Measurements from ENCODE around the gene TMEM200C. TPM values are rescaled to one million over a fixed set of nuclear protein-coding genes. Genes with fewer than 3 reads are reported as not detected.

Gene TMEM200C
- total and polyA plus RNA-seq, 2 donors (not counting 1 experiment from before 2014, with no cell fraction given), result not detected

DNA sequence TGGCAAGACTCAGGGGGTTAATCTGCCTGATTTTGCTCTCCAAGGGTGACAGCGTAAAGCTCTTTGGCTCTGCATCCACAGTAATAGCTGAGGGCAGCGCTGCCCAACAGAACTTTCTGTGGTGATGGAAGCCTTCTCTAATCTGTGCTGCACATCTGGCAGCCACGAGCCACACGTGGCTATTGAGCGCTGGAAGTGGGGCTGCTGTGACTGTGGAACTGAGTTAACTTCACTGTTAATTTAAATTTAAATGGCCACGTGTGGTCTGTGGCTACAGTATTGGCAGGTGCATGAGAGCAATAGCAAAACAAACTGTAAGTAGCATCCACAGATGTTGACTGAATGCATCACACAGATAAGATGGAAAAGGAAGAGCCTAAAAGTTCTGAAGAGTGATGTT lies 47.3 kb upstream of the TMEM200C start:
- Histone ChIP-seq H3K4me2 (replicated peaks; ENCODE audit: low read depth, low read length, poor library complexity, severe bottlenecking) (no peak overlapping the region), H3K27ac (ENCODE audit: low read length in 2 of 2) (no peak overlapping the region), H4K20me1 (ENCODE audit: control insufficient read depth, insufficient read depth, low read length, poor library complexity, severe bottlenecking) (no peaks in the 10 kb centered on the region), H3K4me1 (ENCODE audit: control insufficient read depth in 2 of 2, insufficient read depth in 2 of 2, low read length in 2 of 2) (no peaks in the 10 kb centered on the region), H3K27me3 (replicated peaks in 1 of 4; ENCODE audit: control extremely low read depth in 1 of 4, control insufficient read depth in 3 of 4, insufficient read depth in 4 of 4, low read length in 3 of 4) (peaks cover 0 to 4% (median 0%) of the 10 kb centered on the region in 4 experiments), H3K9me3 (ENCODE audit: control extremely low read depth in 1 of 3, control insufficient read depth in 2 of 3, insufficient read depth in 1 of 3, low read length in 2 of 3) (no peaks in the 10 kb centered on the region), H3K79me2 (ENCODE audit: control insufficient read depth, insufficient read depth, low read length) (no peaks in the 10 kb centered on the region), H3K4me3 (ENCODE audit: control extremely low read depth in 1 of 5, extremely low read depth in 1 of 5, insufficient read depth in 1 of 5, low read depth in 2 of 5, low read length in 4 of 5) (no peak overlapping the region), H3K36me3 (replicated peaks in 1 of 2; ENCODE audit: control extremely low read depth in 1 of 2, control insufficient read depth in 1 of 2, extremely low read depth in 1 of 2, insufficient read depth in 2 of 2, low read length in 1 of 2) (no peaks in the 10 kb centered on the region), H2AFZ (ENCODE audit: insufficient read depth, low read depth, low read length, poor library complexity, severe bottlenecking) (no peak overlapping the region), H3K9ac (ENCODE audit: low read length) (no peak overlapping the region)
- no peak for TF ChIP-seq EZH2 (IDR thresholded peaks at IDR 0.05; ENCODE audit: borderline replicate concordance, insufficient read depth, low read depth, low read length, poor library complexity, severe bottlenecking)
- TF ChIP-seq, protein P1, sequence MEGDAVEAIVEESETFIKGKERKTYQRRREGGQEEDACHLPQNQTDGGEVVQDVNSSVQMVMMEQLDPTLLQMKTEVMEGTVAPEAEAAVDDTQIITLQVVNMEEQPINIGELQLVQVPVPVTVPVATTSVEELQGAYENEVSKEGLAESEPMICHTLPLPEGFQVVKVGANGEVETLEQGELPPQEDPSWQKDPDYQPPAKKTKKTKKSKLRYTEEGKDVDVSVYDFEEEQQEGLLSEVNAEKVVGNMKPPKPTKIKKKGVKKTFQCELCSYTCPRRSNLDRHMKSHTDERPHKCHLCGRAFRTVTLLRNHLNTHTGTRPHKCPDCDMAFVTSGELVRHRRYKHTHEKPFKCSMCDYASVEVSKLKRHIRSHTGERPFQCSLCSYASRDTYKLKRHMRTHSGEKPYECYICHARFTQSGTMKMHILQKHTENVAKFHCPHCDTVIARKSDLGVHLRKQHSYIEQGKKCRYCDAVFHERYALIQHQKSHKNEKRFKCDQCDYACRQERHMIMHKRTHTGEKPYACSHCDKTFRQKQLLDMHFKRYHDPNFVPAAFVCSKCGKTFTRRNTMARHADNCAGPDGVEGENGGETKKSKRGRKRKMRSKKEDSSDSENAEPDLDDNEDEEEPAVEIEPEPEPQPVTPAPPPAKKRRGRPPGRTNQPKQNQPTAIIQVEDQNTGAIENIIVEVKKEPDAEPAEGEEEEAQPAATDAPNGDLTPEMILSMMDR (IDR thresholded peaks at IDR 0.05), result no peak
- H3K4me1 Mint-ChIP-seq, result no peaks in the 10 kb centered on the region
- DNase-seq, result no peak
- POLR2A ChIA-PET, result no interaction called here
- no peak for ATAC-seq (ENCODE audit: low read depth)
- peaks cover 9% of the 10 kb centered on the region for H3K27me3 Mint-ChIP-seq
- CTCF ChIA-PET, result no interaction called here
- H3K27ac Mint-ChIP-seq, result no peak overlapping the region
- no peaks in the 10 kb centered on the region for H3K9me3 Mint-ChIP-seq (ENCODE audit: insufficient read depth)
- no peak overlapping the region for H3K4me3 Mint-ChIP-seq
- intact Hi-C loops (cut with micrococcal nuclease), result no loop called here
- 41% methylated on average over 6 of the region's 6 CpGs for WGBS (ENCODE audit: insufficient coverage)

DNA sequence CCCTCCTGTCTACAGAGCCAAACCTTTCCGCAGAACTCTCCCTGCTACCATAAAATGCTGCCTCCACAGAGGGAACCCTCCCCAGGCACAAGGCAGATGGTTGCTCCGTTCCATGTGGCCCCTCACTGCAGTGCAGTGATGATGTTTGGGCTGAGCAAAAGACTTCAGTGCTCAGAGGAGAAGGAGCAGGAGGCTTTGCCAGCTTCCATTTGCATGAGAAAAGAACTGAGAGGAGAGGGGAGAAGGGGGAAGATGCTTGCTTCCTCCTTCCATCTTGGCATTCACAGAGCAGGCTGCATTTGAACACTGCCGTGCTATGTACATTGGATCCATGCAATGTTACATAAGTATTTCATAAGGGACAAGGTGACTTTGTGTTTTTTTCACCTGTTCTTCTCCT lies 46.6 kb upstream of the TMEM200C start:
- no peak overlapping the region for H3K27ac ChIP-seq (ENCODE audit: low read length in 2 of 2)
- H3K9me3 ChIP-seq (ENCODE audit: control extremely low read depth in 1 of 3, control insufficient read depth in 2 of 3, insufficient read depth in 1 of 3, low read length in 2 of 3), result no peaks in the 10 kb centered on the region
- no peak overlapping the region for H3K4me3 ChIP-seq (ENCODE audit: control extremely low read depth in 1 of 5, extremely low read depth in 1 of 5, insufficient read depth in 1 of 5, low read depth in 2 of 5, low read length in 4 of 5)
- CTCF ChIA-PET, result no interaction called here
- no peaks in the 10 kb centered on the region for H3K36me3 ChIP-seq (replicated peaks in 1 of 2; ENCODE audit: control extremely low read depth in 1 of 2, control insufficient read depth in 1 of 2, extremely low read depth in 1 of 2, insufficient read depth in 2 of 2, low read length in 1 of 2)
- H3K27me3 ChIP-seq (replicated peaks in 1 of 4; ENCODE audit: control extremely low read depth in 1 of 4, control insufficient read depth in 3 of 4, insufficient read depth in 4 of 4, low read length in 3 of 4), result peaks cover 0 to 4% (median 0%) of the 10 kb centered on the region in 4 experiments
- WGBS (ENCODE audit: insufficient coverage), result no CpG with 5 or more reads among the region's 3 CpGs
- intact Hi-C loops (cut with micrococcal nuclease), result no loop called here
- ATAC-seq (ENCODE audit: low read depth) (no peak), DNase-seq (no peak)
- H3K4me3 Mint-ChIP-seq, result no peak overlapping the region
- no peaks in the 10 kb centered on the region for H3K9me3 Mint-ChIP-seq (ENCODE audit: insufficient read depth)
- TF ChIP-seq EZH2 (IDR thresholded peaks at IDR 0.05; ENCODE audit: borderline replicate concordance, insufficient read depth, low read depth, low read length, poor library complexity, severe bottlenecking), result no peak
- TF ChIP-seq, protein P1 (IDR thresholded peaks at IDR 0.05), result no peak
- H2AFZ ChIP-seq (ENCODE audit: insufficient read depth, low read depth, low read length, poor library complexity, severe bottlenecking), result no peak overlapping the region
- no peak overlapping the region for H3K9ac ChIP-seq (ENCODE audit: low read length)
- H3K27me3 Mint-ChIP-seq, result peaks cover 9% of the 10 kb centered on the region
- no peaks in the 10 kb centered on the region for H3K4me1 Mint-ChIP-seq
- no peaks in the 10 kb centered on the region for H3K4me1 ChIP-seq (ENCODE audit: control insufficient read depth in 2 of 2, insufficient read depth in 2 of 2, low read length in 2 of 2)
- POLR2A ChIA-PET, result no interaction called here
- no peak overlapping the region for H3K27ac Mint-ChIP-seq
- H3K4me2 ChIP-seq (replicated peaks; ENCODE audit: low read depth, low read length, poor library complexity, severe bottlenecking), result no peak overlapping the region
- H3K79me2 ChIP-seq (ENCODE audit: control insufficient read depth, insufficient read depth, low read length), result no peaks in the 10 kb centered on the region
- no peaks in the 10 kb centered on the region for H4K20me1 ChIP-seq (ENCODE audit: control insufficient read depth, insufficient read depth, low read length, poor library complexity, severe bottlenecking)
